HG03175 (cell line): ENCODE results near the gene CRMP1.
"Not testable (repeated sequence)": the region's sequence is repeated elsewhere in the genome, so short reads cannot be mapped to it uniquely, and the experiment has no call there.

Experiments used
- ATAC-seq: cut with Tn5 transposase; IDR thresholded peaks from one replicate; pipeline ENCODE4 v1.9.1; 2021; ENCODE audit warnings: mild to moderate bottlenecking, moderate library complexity; ENCODE audit not compliant: unreplicated experiment

CRMP1 gene

GRCh38 chr4:5825321-5826041 is 67.4 kb downstream of the CRMP1 start:
- no peak for ATAC-seq

GRCh38 chr4:5824635-5825034 is 68.3 kb downstream of the CRMP1 start:
- ATAC-seq: no peak

GRCh38 chr4:5824227-5824626 is 68.7 kb downstream of the CRMP1 start:
- ATAC-seq: no peak

- ATAC-seq: no peak
Observed at GRCh38 chr4:5823542-5824211, 69.2 kb downstream of the CRMP1 start.

- no peak for ATAC-seq
Observed at GRCh38 chr4:5822619-5823018, 70.3 kb downstream of the CRMP1 start.

- no peak for ATAC-seq
Observed at GRCh38 chr4:5821665-5822358, 71.1 kb downstream of the CRMP1 start.

GRCh38 chr4:5816851-5817375 is 76.0 kb downstream of the CRMP1 start:
- ATAC-seq: no peak

- no peak for ATAC-seq
Observed at GRCh38 chr4:5816101-5816500, 76.8 kb downstream of the CRMP1 start.

- ATAC-seq: no peak
Observed at GRCh38 chr4:5815641-5816040, 77.2 kb downstream of the CRMP1 start.

GRCh38 chr4:5814421-5814820 is 78.5 kb downstream of the CRMP1 start:
- ATAC-seq: no peak

GRCh38 chr4:5813882-5814255 is 79.0 kb downstream of the CRMP1 start:
- no peak for ATAC-seq

- ATAC-seq: peak; percentile 80
Observed at GRCh38 chr4:5812506-5813229, 80.2 kb downstream of the CRMP1 start.

GRCh38 chr4:5812057-5812456 is 80.8 kb downstream of the CRMP1 start:
- not testable (repeated sequence) for ATAC-seq

- no peak for ATAC-seq
Observed at GRCh38 chr4:5810770-5811430, 82.0 kb downstream of the CRMP1 start.

GRCh38 chr4:5810151-5810550 is 82.7 kb downstream of the CRMP1 start:
- ATAC-seq: no peak

- no peak for ATAC-seq
Observed at GRCh38 chr4:5809216-5809776, 83.6 kb downstream of the CRMP1 start.

GRCh38 chr4:5808081-5808741 is 84.7 kb downstream of the CRMP1 start:
- ATAC-seq: no peak

GRCh38 chr4:5805270-5805669 is 87.6 kb downstream of the CRMP1 start:
- no peak for ATAC-seq

- no peak for ATAC-seq
Observed at GRCh38 chr4:5804656-5805055, 88.2 kb downstream of the CRMP1 start.

- no peak for ATAC-seq
Observed at GRCh38 chr4:5802565-5802964, 90.3 kb downstream of the CRMP1 start.
